PFSK-1 (cell line): Measurements from ENCODE around the gene MMP2.

Experiments
- FOXP2 ChIP-seq: optimal IDR thresholded peaks from 2 replicates; pipeline ENCODE3; 2011; ENCODE audit warnings: borderline replicate concordance, control low read depth, inconsistent platforms; ENCODE audit not compliant: insufficient read depth; ENCODE audit errors: extremely low read length, extremely low read depth
- POLR2AphosphoS5 ChIP-seq: IDR thresholded peaks from 2 replicates; pipeline ENCODE4 v1.6.1; 2012; ENCODE audit warnings: low read depth, mild to moderate bottlenecking, control low read depth, low read length, moderate library complexity
- TAF1 ChIP-seq: IDR thresholded peaks from 2 replicates; pipeline ENCODE4 v1.6.1; 2012; ENCODE audit warnings: low read length, control low read depth, borderline replicate concordance; ENCODE audit not compliant: insufficient read depth
- TF ChIP-seq, protein P1 (sequence below), 2 experiments: IDR thresholded peaks; 2 replicates each; pipeline versions ENCODE4 v1.6.1 to v1.8.0; 2011 to 2012; ENCODE audit warnings: low read depth in 2 of 2, low read length in 2 of 2, control low read depth in 1 of 2, inconsistent platforms in 1 of 2, mild to moderate bottlenecking in 1 of 2, moderate library complexity in 1 of 2; ENCODE audit not compliant: insufficient read depth in 1 of 2

DNA sequence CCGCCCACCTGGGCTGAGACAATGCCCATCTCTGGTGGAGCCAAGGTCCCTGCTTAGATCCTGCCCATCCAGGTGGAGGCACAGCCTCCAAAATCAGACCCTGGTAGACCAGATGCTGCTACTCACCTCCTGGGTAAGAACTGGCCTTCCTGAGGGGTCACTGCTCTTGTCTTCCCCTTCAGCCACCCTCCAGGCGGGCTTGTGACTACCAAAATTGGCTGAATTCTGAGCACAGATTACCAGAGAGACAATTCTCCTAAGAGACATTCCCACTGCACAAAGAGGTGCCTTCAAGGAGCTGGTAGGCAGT is 10.9 kb downstream of the MMP2 start:
- TF ChIP-seq POLR2AphosphoS5 = no peak
- TF ChIP-seq, protein P1, sequence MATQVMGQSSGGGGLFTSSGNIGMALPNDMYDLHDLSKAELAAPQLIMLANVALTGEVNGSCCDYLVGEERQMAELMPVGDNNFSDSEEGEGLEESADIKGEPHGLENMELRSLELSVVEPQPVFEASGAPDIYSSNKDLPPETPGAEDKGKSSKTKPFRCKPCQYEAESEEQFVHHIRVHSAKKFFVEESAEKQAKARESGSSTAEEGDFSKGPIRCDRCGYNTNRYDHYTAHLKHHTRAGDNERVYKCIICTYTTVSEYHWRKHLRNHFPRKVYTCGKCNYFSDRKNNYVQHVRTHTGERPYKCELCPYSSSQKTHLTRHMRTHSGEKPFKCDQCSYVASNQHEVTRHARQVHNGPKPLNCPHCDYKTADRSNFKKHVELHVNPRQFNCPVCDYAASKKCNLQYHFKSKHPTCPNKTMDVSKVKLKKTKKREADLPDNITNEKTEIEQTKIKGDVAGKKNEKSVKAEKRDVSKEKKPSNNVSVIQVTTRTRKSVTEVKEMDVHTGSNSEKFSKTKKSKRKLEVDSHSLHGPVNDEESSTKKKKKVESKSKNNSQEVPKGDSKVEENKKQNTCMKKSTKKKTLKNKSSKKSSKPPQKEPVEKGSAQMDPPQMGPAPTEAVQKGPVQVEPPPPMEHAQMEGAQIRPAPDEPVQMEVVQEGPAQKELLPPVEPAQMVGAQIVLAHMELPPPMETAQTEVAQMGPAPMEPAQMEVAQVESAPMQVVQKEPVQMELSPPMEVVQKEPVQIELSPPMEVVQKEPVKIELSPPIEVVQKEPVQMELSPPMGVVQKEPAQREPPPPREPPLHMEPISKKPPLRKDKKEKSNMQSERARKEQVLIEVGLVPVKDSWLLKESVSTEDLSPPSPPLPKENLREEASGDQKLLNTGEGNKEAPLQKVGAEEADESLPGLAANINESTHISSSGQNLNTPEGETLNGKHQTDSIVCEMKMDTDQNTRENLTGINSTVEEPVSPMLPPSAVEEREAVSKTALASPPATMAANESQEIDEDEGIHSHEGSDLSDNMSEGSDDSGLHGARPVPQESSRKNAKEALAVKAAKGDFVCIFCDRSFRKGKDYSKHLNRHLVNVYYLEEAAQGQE (IDR thresholded peaks at IDR 0.05; ENCODE audit: insufficient read depth in 1 of 2, low read depth in 2 of 2, low read length in 2 of 2) = no peak
- no peak for TF ChIP-seq FOXP2
- TF ChIP-seq TAF1 = no peak
